HG02885 (cell line): Measurements from ENCODE around the gene ZDHHC8.

Experiments used
- ATAC-seq: cut with Tn5 transposase; IDR thresholded peaks from one replicate; pipeline ENCODE4 v1.9.1; 2021; ENCODE audit warnings: mild to moderate bottlenecking; ENCODE audit not compliant: unreplicated experiment, poor library complexity

The ZDHHC8 gene

GRCh38 chr22:20188567-20188877 is 56.9 kb downstream of the ZDHHC8 start:
- no peak for ATAC-seq

DNA sequence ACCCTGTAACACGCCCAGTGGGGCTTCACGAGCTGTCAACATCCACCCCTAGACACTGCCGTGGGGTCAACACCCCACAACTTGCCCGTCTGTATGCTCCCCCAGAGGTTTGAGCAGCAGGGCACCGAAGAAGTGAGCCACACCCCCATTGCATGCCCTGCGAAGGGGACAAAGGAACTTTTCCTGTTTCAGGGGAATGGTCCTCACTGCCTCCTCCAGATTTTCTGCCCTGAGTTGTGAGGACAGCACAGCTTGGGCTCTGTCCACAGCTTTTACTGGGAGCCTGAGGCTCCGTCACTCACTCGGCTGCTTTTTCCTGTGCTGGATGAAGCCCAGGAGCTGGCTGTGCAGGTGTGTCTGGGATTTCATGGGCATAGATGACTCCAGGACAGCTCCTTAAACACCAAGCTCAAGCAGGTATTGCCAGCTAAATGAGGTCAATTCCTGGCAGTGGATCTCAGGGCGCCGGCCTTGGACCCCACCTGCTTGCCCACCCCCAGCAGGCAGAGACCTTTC is 59.5 kb downstream of the ZDHHC8 start:
- ATAC-seq = no peak

DNA sequence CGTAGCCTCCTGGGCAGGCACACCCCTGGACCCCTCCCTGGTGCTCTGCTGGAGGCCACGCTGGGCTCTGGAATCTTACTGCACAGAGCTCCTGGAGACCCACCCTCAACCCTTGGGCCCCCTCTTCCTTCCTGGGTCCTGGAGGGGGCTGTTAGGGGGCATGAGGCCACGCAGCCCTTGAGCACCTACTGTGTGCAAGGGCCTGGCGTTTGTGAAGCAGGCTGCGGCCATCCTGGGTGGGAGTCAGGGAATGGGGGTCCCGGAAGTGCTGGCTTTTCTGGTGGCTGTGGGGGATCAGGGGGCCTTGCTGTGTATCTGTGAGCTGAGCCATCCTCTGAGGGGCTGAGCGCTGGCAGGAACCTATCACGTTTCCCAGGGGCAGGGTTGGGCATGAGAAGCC is 60.2 kb downstream of the ZDHHC8 start:
- no peak for ATAC-seq

- ATAC-seq = no peak
Measured at GRCh38 chr22:20192293-20192971, 60.8 kb downstream of the ZDHHC8 start.

DNA sequence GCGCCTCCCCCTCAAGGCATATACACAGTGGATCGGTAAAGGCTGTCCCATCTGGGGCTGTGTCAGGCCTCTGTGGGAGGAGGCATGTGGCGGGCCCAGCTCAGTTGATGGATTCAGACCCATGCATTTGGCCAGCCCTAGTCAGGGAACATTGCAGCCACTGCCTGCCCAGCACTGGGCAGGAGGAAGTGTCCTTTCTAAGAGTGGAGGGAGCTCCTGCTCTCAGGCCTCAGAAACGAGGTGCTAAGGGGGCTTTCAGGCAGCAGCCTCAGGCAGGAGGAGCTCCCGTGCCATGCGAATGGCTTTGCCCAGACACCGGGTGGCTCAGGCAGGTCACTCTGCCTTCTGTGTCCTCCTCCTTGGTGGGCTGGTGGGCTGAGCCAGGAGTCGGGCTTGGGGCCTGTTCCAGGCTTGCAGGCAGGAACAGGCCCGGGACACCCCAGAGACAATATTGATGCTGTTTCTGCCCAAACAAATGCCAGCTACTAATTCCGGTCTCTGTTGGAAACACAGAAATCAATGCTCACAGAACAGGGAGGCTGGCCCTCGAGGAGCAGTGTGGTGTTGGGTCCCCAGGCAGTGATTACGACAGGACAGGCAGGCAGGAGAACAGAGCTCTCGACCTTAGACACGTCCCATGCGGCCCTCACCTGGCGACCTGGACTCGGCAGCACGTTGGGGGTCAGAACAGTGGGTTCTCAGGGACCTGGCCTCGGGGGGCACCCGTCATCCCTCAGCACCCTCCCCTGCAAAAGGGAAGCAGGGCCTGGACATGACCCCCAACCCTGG is 61.6 kb downstream of the ZDHHC8 start:
- no peak for ATAC-seq

DNA sequence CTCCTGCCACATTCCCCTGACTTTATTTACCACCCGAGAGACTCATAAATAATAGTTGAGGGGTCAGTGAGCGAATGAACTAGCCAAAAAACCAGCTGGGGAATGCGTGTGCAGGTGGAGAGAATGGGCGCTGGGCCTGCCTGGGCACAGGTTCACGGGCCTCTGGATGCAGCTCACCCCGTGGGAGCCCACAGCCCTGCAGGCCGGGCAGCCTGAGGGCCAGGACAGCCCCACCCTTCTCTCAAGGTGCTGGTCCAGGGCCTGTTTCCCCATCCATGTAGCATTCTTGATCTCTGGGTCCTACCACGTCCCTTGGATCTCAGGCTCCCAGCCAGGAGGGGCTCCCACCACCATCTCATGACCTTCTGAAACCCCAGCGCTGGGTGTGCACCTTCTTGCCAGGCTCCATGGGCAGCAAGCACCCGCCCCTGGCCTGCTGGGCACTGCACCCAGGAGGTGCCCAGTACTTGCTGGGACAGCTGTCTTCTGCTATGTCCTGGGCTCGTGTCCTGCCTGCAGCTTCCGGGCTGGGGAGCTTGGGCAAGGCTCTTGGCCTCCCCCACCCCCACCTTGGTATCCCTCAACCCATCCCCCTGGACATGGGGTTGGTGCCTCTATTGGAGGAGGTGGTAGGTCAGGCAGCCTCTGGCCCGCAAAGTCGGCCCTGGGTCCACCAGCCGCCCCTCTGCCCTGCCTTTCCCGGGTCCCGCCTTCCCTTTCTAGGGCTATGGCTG is 62.3 kb downstream of the ZDHHC8 start:
- no peak for ATAC-seq

DNA sequence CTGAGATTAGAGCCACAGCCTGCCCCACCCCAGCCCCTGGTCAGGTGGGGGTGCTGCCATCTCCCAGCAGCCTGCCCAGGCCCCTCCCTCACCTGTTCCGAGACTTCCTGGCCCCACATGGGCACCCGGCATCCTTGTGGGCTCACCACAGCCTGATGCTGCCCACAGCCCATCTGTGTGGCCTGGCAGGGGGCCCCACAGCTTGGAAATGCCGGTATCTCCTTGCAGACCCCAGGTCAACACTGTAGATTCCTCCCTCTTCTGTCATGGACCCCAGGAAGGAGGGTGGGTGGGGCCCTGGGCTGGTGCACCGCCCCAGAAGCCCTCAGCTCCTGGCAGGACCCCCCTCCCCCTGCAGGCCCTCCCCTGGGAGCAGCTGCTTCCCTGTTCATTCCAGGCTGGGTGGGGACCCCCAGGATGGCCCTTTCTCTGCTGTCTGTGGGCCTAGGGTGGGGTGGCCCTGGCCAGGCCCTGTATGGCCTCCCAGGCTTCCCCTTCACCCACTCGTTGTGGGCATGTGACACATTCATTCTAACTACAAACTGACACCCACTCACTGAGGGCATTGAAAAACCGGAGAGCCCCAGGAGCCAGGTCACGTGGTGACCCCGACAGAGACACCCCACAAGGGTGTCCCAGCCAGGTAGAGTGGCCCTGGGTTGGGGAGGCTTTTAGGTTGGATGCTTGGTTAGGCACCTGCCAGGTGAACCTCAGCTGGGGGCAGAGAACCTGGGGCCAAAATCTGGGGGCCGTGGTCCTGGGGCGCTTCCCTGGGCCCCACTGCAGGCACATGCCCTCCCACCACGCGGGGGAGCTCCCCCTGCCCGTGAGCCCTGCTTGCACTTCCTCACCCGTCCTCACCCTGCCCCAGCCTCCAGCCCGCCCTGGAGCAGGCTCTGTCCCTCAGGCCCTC is 63.3 kb downstream of the ZDHHC8 start:
- no peak for ATAC-seq

DNA sequence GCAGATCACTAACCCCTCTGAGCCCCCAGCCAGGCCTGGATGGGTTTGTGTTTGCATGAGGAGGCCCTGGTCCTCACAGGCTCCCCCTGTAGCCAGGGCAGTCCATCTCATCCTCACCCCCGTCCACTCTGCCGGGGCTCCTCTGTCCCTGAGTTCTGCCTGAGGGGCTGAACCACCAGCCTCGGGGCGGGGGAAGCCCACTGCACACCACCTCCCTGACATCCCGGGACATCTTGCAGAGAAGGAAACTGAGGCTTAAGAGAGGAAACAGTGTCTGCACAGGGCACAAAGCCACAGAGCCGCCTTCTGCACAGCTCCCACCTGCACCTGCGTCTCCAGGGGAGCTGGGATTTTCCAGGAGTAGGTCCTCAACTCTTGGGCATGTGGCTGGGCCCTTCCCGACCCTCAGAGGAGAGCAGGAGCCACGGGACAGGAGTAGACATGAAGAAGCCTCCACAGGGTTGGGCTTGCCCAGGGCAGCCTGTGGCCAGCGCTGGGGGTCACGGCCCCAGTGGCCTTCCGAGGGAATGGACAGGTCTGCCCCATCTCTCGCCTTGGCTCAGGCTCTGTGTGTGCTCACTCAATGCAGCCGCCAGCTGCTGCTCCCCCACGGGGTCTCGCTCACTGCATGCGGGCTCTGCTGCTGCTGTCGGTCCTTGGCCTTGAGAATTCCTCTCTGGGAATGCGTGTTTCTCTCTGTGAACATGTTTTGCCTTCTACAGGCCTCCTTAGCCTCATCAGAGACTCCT is 64.7 kb downstream of the ZDHHC8 start:
- ATAC-seq = no peak
